Endothelial cell of umbilical vein (primary cell): ENCODE results near the gene THAP11. TPM values are rescaled to one million over a fixed set of nuclear protein-coding genes. Genes with fewer than 3 reads are reported as not detected.

Source experiments
- BruUV-seq: library from RNA; stranded (reverse); fragments of 400-500 nt; replicated peaks from 2 replicates; lab custom pipeline; 2021; lab: Mats Ljungman, UMichigan
- CTCF ChIA-PET: fragments of 300-600, 350-600 bp; sonication (Branson Sonifier 250); formaldehyde crosslinking; loops from one replicate; lab custom pipeline; 2021; ENCODE audit warnings: antibody characterized with exemption, inconsistent platforms; lab: Charles Lee
- POLR2A ChIA-PET: fragments of 300-600, 350-600 bp; sonication (Branson Sonifier 250); formaldehyde crosslinking; loops from one replicate; lab custom pipeline; 2021; ENCODE audit warnings: antibody characterized with exemption, inconsistent platforms; lab: Charles Lee
- DNase-seq: peaks from one replicate; pipeline ENCODE4 v3.0.0-alpha.2; 2011; ENCODE audit warnings: low read depth, low spot score
- FAIRE-seq: peaks from 2 replicates; lab custom pipeline; 2011; peaks lifted over from hg19 to GRCh38; lab: Jason Lieb, UNC
- H2AFZ ChIP-seq: 2 replicates; pipeline ENCODE4 v1.6.0; 2012; ENCODE audit warnings: low read depth, low read length, control low read depth, inconsistent platforms
- H3K27ac ChIP-seq: 2 replicates; pipeline ENCODE4 v1.5.1; 2011; ENCODE audit warnings: low read depth, mild to moderate bottlenecking, control low read depth, low read length, moderate library complexity; ENCODE audit not compliant: insufficient read depth
- H3K27me3 ChIP-seq, 2 experiments: 2 replicates each; pipeline versions ENCODE4 v1.6.0 to v1.6.1; 2011; ENCODE audit warnings: low read length in 2 of 2, mixed read lengths in 1 of 2; ENCODE audit not compliant: control insufficient read depth in 2 of 2, insufficient read depth in 2 of 2
- H3K36me3 ChIP-seq, 2 experiments: 2 replicates in 1 of 2; 3 replicates in 1 of 2; pipeline ENCODE4 v1.5.1; 2011; ENCODE audit warnings: low read length in 2 of 2, mild to moderate bottlenecking in 1 of 2, moderate library complexity in 1 of 2; ENCODE audit not compliant: control insufficient read depth in 2 of 2, insufficient read depth in 2 of 2; ENCODE audit errors: extremely low read depth in 1 of 2
- H3K4me1 ChIP-seq: 3 replicates; pipeline ENCODE4 v1.5.1; 2011; ENCODE audit warnings: mild to moderate bottlenecking, low read length; ENCODE audit not compliant: control insufficient read depth, insufficient read depth; ENCODE audit errors: extremely low read depth
- H3K4me2 ChIP-seq: 2 replicates; pipeline ENCODE4 v1.6.1; 2011; ENCODE audit warnings: low read length, control low read depth, mixed read lengths; ENCODE audit not compliant: insufficient read depth
- H3K4me3 ChIP-seq, 3 experiments: fragments of 200-600 bp in 1 of 3; sonication (generic), shearing (Covaris generic) in 1 of 3; replicated peaks in 1 of 3; 2 replicates each; pipeline ENCODE4 v1.5.1; 2011 to 2016; ENCODE audit warnings: control low read depth in 3 of 3, low read length in 3 of 3, mild to moderate bottlenecking in 2 of 3, inconsistent platforms in 1 of 3, low read depth in 1 of 3, moderate library complexity in 1 of 3; ENCODE audit not compliant: insufficient read depth in 1 of 3
- H3K79me2 ChIP-seq: 2 replicates; pipeline ENCODE4 v1.6.0; 2012; ENCODE audit warnings: low read length, inconsistent platforms; ENCODE audit not compliant: control insufficient read depth, insufficient read depth
- H3K9ac ChIP-seq: replicated peaks from 2 replicates; pipeline ENCODE3; 2011; ENCODE audit warnings: low read length, control low read depth; ENCODE audit not compliant: insufficient read depth; ENCODE audit errors: extremely low read depth
- H3K9me1 ChIP-seq: replicated peaks from 3 replicates; pipeline ENCODE4 v1.6.0; 2011; ENCODE audit warnings: mild to moderate bottlenecking, low read length; ENCODE audit not compliant: control insufficient read depth, insufficient read depth; ENCODE audit errors: extremely low read depth
- H3K9me3 ChIP-seq: replicated peaks from 2 replicates; pipeline ENCODE4 v1.5.1; 2012; ENCODE audit warnings: low read length, inconsistent platforms; ENCODE audit not compliant: control insufficient read depth, insufficient read depth
- H4K20me1 ChIP-seq: replicated peaks from 2 replicates; pipeline ENCODE3; 2011; ENCODE audit warnings: mild to moderate bottlenecking, low read length; ENCODE audit not compliant: control insufficient read depth, insufficient read depth; ENCODE audit errors: extremely low read depth
- CTCF ChIP-seq, 2 donors: IDR thresholded peaks; 1 replicate in 1 of 2; 2 replicates in 1 of 2; pipeline ENCODE4 v1.5.1; 2011; ENCODE audit warnings: low read length in 2 of 2, mild to moderate bottlenecking in 2 of 2, moderate library complexity in 2 of 2, control low read depth in 1 of 2, inconsistent platforms in 1 of 2, low read depth in 1 of 2; ENCODE audit not compliant: insufficient read depth in 1 of 2; ENCODE audit errors: extremely low read depth in 1 of 2
- EZH2 ChIP-seq: IDR thresholded peaks from 2 replicates; pipeline ENCODE4 v1.6.1; 2012; ENCODE audit warnings: borderline replicate concordance, low read depth, mild to moderate bottlenecking, moderate library complexity, low read length, inconsistent platforms; ENCODE audit not compliant: severe bottlenecking
- FOS ChIP-seq: IDR thresholded peaks from 2 replicates; pipeline ENCODE4 v1.6.1; 2011; ENCODE audit warnings: mild to moderate bottlenecking, low read length, moderate library complexity, borderline replicate concordance; ENCODE audit not compliant: insufficient read depth
- GATA2 ChIP-seq: IDR thresholded peaks from 2 replicates; pipeline ENCODE4 v1.7.0; 2011; ENCODE audit warnings: low read depth, mild to moderate bottlenecking, moderate library complexity, mixed read lengths, low read length; ENCODE audit not compliant: insufficient read length, insufficient read depth
- JUN ChIP-seq: IDR thresholded peaks from 2 replicates; pipeline ENCODE4 v1.6.1; 2011; ENCODE audit warnings: borderline replicate concordance, low read depth; ENCODE audit not compliant: insufficient read length, insufficient read depth
- MAX ChIP-seq: IDR thresholded peaks from 2 replicates; pipeline ENCODE4 v1.6.1; 2011; ENCODE audit not compliant: insufficient read depth, insufficient read length
- MYC ChIP-seq: IDR thresholded peaks from one replicate; pipeline ENCODE4 v1.6.1; 2011; ENCODE audit warnings: mild to moderate bottlenecking, low read depth, low read length
- POLR2A ChIP-seq: IDR thresholded peaks from 2 replicates; pipeline ENCODE4 v1.6.1; 2012; ENCODE audit warnings: low read depth, mild to moderate bottlenecking, control low read depth, low read length
- POLR2AphosphoS5 ChIP-seq: IDR thresholded peaks from 2 replicates; pipeline ENCODE4 v1.6.1; 2012; ENCODE audit warnings: low read depth, mild to moderate bottlenecking, control low read depth, low read length, moderate library complexity; ENCODE audit not compliant: insufficient read depth
- dilution Hi-C: fragments of 300-500 bp; cut with MboI; formaldehyde crosslinking; loops from one replicate; pipeline ENCODE4 v1.15.0; 2019; ENCODE audit warnings: low sequenced_read_pairs; ENCODE audit not compliant: extremely low pct_ligation_motif_present
- intact Hi-C: fragments of 100-400 bp; cut with micrococcal nuclease; formaldehyde crosslinking; loops from one replicate; pipeline ENCODE4 v1.10.0; 2022
- polyA plus RNA-seq, 4 experiments: library from polyadenylated mRNA; depleted of rRNA in 3 of 4; stranded (reverse) in 3 of 4; unstranded in 1 of 4; fragments of >200 nt; gene quantifications; 2 replicates each; pipeline versions ENCODE4 v1.2.1 to v1.2.3, GENCODE V29; 2011 to 2012; ENCODE audit warnings: missing spikeins in 1 of 4
- total RNA-seq: library from RNA; stranded (reverse); gene quantifications from 2 replicates; pipeline ENCODE4 v1.2.3, GENCODE V29; 2021

THAP11 gene
- total and polyA plus RNA-seq, 2 donors (not counting 3 experiments of a cell fraction or from before 2014, with no cell fraction given), result 24.0 to 25.9 TPM

- Histone ChIP-seq H2AFZ (peak within 1 kb of the TSS; percentile 92), H3K27me3 (no peaks in the 10 kb centered on the region), H3K27ac (peak within 1 kb of the TSS; percentile 40), H3K9me3 (no peaks in the 10 kb centered on the region), H3K9me1 (no peaks in the 10 kb centered on the region), H3K79me2 (peaks cover 35% of the 10 kb centered on the region), H4K20me1 (no peaks in the 10 kb centered on the region), H3K36me3 (peaks cover 20 to 39% of the 10 kb centered on the region in 2 experiments), H3K4me1 (peaks cover 15% of the 10 kb centered on the region), H3K9ac (peak within 1 kb of the TSS; percentile 91), H3K4me2 (peak within 1 kb of the TSS; percentile 79), H3K4me3 (peak within 1 kb of the TSS; percentile 66 to 79 (median 67))
- ChIA-PET CTCF (interaction anchor here (0.5 to 3.2 kb wide), 8 partner anchors 11 to 200 kb away, joined by 3 to 18 read pairs (median 6); no protein-coding TSS in a partner anchor), POLR2A (interaction anchor here (0.9 kb wide), 1 partner anchor 26 kb away, joined by 3 read pairs; the partner anchor contains the start of gene NUTF2)
- dilution Hi-C loops (no loop called here), intact Hi-C loops (loop anchor here (2.0 kb wide), 3 partner anchors 26 to 200 kb away; partner anchors contain the start of genes CENPT and NUTF2)
- BruUV-seq, result no TSS peak
- no peak for TF ChIP-seq CTCF (IDR thresholded peaks at IDR 0.05; ENCODE audit: extremely low read depth in 1 of 2, insufficient read depth in 1 of 2, low read depth in 1 of 2, low read length in 2 of 2)
- peak; percentile 12 for TF ChIP-seq MAX
- peak; percentile 96 for TF ChIP-seq POLR2AphosphoS5
- TF ChIP-seq JUN, result no peak
- no peak for TF ChIP-seq FOS
- no peak for TF ChIP-seq MYC
- no peak for TF ChIP-seq EZH2
- peak; percentile 91 for TF ChIP-seq POLR2A
- TF ChIP-seq GATA2, result no peak
- DNase-seq, result peak; percentile 78
- peak; percentile 82 for FAIRE-seq
Observed at GRCh38 chr16:67872631-67873434, 30.7 kb downstream of the THAP11 start, which contains the start of gene EDC4. TSS of gene EDC4 (plus strand) at chr16:67873052. CDS start at chr16:67873262, 210 bp downstream.
